Keratinocyte (primary cell): Measurements from ENCODE around the gene GPBP1. TPM values are rescaled to one million over a fixed set of nuclear protein-coding genes. Genes with fewer than 3 reads are reported as not detected.

ENCODE experiments used
- DNase-seq: peaks from one replicate; pipeline ENCODE4 v3.0.0-alpha.2; 2011; ENCODE audit warnings: low read depth, missing footprints, low spot score
- FAIRE-seq: peaks from 2 replicates; lab custom pipeline; 2011; peaks lifted over from hg19 to GRCh38; lab: Jason Lieb, UNC
- H2AFZ ChIP-seq: 2 replicates; pipeline ENCODE4 v1.6.0; 2012; ENCODE audit warnings: low read length, control low read depth, inconsistent platforms; ENCODE audit not compliant: control insufficient read depth
- H3K27ac ChIP-seq: 2 replicates; pipeline ENCODE4 v1.5.1; 2011; ENCODE audit warnings: low read length; ENCODE audit not compliant: control insufficient read depth, insufficient read depth
- H3K27me3 ChIP-seq: 3 replicates; pipeline ENCODE4 v1.6.0; 2011; ENCODE audit warnings: low read length; ENCODE audit not compliant: control insufficient read depth, insufficient read depth; ENCODE audit errors: extremely low read depth
- H3K36me3 ChIP-seq, 2 experiments: 2 replicates in 1 of 2; 3 replicates in 1 of 2; pipeline ENCODE4 v1.5.1; 2011; ENCODE audit warnings: low read length in 2 of 2, mild to moderate bottlenecking in 1 of 2; ENCODE audit not compliant: control insufficient read depth in 2 of 2, insufficient read depth in 2 of 2; ENCODE audit errors: extremely low read depth in 1 of 2
- H3K4me1 ChIP-seq: 3 replicates; pipeline ENCODE4 v1.5.1; 2011; ENCODE audit warnings: low read length; ENCODE audit not compliant: control insufficient read depth, insufficient read depth; ENCODE audit errors: extremely low read depth
- H3K4me2 ChIP-seq: 3 replicates; pipeline ENCODE4 v1.6.0; 2011; ENCODE audit warnings: low read depth, low read length; ENCODE audit not compliant: control insufficient read depth, insufficient read depth; ENCODE audit errors: extremely low read depth
- H3K4me3 ChIP-seq, 3 experiments: fragments of 200-600 bp in 1 of 3; sonication (generic) in 1 of 3; 2 replicates in 2 of 3; 3 replicates in 1 of 3; pipeline ENCODE4 v1.5.1; 2011 to 2016; ENCODE audit warnings: low read length in 3 of 3, mild to moderate bottlenecking in 3 of 3, control low read depth in 2 of 3, inconsistent platforms in 1 of 3, low read depth in 1 of 3, mixed read lengths in 1 of 3, mixed run types in 1 of 3, moderate library complexity in 1 of 3; ENCODE audit not compliant: control insufficient read depth in 2 of 3, insufficient read depth in 2 of 3; ENCODE audit errors: extremely low read depth in 1 of 3
- H3K79me2 ChIP-seq: 2 replicates; pipeline ENCODE4 v1.6.0; 2012; ENCODE audit warnings: low read length; ENCODE audit not compliant: control insufficient read depth, insufficient read depth
- H3K9ac ChIP-seq: 3 replicates; pipeline ENCODE4 v1.6.0; 2011; ENCODE audit warnings: low read length; ENCODE audit not compliant: control insufficient read depth, insufficient read depth; ENCODE audit errors: extremely low read depth
- H3K9me1 ChIP-seq: 3 replicates; pipeline ENCODE4 v1.6.0; 2011; ENCODE audit warnings: low read length; ENCODE audit not compliant: control insufficient read depth, insufficient read depth; ENCODE audit errors: extremely low read depth
- H3K9me3 ChIP-seq: 2 replicates; pipeline ENCODE4 v1.5.1; 2012; ENCODE audit warnings: low read depth, low read length; ENCODE audit not compliant: control insufficient read depth
- H4K20me1 ChIP-seq: 3 replicates; pipeline ENCODE4 v1.6.0; 2011; ENCODE audit warnings: low read length; ENCODE audit not compliant: control insufficient read depth, insufficient read depth; ENCODE audit errors: extremely low read depth
- EZH2 ChIP-seq: IDR thresholded peaks from one replicate; pipeline ENCODE4 v1.6.1; 2012; ENCODE audit warnings: inconsistent platforms, mild to moderate bottlenecking, low read length, moderate library complexity
- dilution Hi-C: fragments of 300-500 bp; cut with MboI; formaldehyde crosslinking; loops from one replicate; pipeline ENCODE4 v1.7.0; 2020; ENCODE audit warnings: low sequenced_read_pairs; ENCODE audit not compliant: extremely low pct_ligation_motif_present
- polyA plus RNA-seq, 5 experiments: library from polyadenylated mRNA; depleted of rRNA in 3 of 5; stranded (reverse) in 3 of 5; stranded (forward) in 1 of 5; unstranded in 1 of 5; fragments of >200 nt; gene quantifications; 1 replicate in 1 of 5; 2 replicates in 3 of 5; 3 replicates in 1 of 5; pipeline versions ENCODE4 v1.2.1 to v1.2.3, GENCODE V29; 2011 to 2012; ENCODE audit warnings: missing spikeins in 2 of 5, low read depth in 1 of 5, low replicate concordance in 1 of 5
- small RNA-seq, 3 experiments: library from RNA; depleted of rRNA; stranded (forward); fragments of <200 nt; gene quantifications; one replicate each; pipeline ENCODE3, GENCODE V24; 2012; ENCODE audit warnings: low read depth in 3 of 3, low replicate concordance in 1 of 3; ENCODE audit not compliant: insufficient read length in 3 of 3
- TF ChIP-seq, protein P1 (sequence below), 3 experiments: IDR thresholded peaks in 1 of 3; conservative IDR thresholded peaks in 1 of 3; optimal IDR thresholded peaks in 1 of 3; 2 replicates in 2 of 3; 3 replicates in 1 of 3; pipeline versions ENCODE3 to v1.5.1; 2011; ENCODE audit warnings: low read length in 3 of 3, mild to moderate bottlenecking in 3 of 3, moderate library complexity in 2 of 3, control low read depth in 1 of 3, inconsistent platforms in 1 of 3; ENCODE audit not compliant: insufficient read depth in 2 of 3; ENCODE audit errors: extremely low read depth in 1 of 3

GPBP1 gene
- polyA plus RNA-seq, 1 donor (not counting 4 experiments of a cell fraction or from before 2014, with no cell fraction given) = 44.1 TPM

DNA sequence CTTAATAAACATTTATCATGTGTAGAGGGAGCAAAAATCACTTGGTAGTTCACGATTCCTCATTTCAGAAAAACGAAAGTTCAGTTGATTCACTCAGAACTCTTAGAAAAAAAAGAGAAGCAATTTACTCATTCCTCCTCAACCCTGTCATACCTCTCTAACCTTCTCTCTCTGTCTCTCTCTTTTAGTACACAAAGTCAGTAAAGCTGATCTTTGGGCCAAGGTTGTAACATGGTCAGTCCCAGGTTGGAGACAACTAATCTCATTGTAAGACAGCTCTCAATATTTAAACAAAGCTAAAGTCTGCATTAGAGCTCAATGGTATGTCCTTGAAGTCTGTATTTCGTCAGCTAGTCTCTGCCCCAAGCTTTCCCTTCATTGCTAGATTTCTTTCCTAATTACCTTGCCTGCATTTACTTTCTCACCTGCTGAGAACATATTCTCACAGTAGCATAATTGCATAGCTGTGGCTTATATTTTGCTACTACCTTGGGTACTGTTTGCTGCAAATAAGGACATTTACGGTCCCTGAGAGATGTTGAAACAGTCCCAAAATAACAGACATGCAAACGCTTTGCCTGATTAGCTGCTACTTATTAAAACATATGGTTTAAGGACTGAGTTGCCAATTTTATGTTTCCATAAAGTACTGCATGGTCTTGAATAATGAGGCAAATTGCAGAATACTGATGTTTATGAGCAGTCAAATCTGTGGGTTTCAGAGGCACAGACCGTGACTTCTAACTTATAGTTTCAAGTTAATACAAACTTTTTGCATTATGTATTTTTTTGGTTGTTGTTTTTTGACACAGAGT, 138.3 kb downstream of the GPBP1 start:
- TF ChIP-seq, protein P1, sequence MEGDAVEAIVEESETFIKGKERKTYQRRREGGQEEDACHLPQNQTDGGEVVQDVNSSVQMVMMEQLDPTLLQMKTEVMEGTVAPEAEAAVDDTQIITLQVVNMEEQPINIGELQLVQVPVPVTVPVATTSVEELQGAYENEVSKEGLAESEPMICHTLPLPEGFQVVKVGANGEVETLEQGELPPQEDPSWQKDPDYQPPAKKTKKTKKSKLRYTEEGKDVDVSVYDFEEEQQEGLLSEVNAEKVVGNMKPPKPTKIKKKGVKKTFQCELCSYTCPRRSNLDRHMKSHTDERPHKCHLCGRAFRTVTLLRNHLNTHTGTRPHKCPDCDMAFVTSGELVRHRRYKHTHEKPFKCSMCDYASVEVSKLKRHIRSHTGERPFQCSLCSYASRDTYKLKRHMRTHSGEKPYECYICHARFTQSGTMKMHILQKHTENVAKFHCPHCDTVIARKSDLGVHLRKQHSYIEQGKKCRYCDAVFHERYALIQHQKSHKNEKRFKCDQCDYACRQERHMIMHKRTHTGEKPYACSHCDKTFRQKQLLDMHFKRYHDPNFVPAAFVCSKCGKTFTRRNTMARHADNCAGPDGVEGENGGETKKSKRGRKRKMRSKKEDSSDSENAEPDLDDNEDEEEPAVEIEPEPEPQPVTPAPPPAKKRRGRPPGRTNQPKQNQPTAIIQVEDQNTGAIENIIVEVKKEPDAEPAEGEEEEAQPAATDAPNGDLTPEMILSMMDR (optimal IDR thresholded peaks at IDR 0.05 in 1 of 3, IDR thresholded peaks at IDR 0.05 in 1 of 3, conservative IDR thresholded peaks at IDR 0.05 in 1 of 3; ENCODE audit: extremely low read depth in 1 of 3, insufficient read depth in 2 of 3, low read length in 3 of 3) = no peak
- no peak for TF ChIP-seq EZH2
- DNase-seq (no peak), FAIRE-seq (no peak)
- Histone ChIP-seq H3K9me1 (no peaks in the 10 kb centered on the region), H3K27me3 (no peaks in the 10 kb centered on the region), H3K79me2 (no peaks in the 10 kb centered on the region), H4K20me1 (no peaks in the 10 kb centered on the region), H3K9ac (no peak overlapping the region), H2AFZ (no peak overlapping the region), H3K27ac (no peak overlapping the region), H3K4me1 (no peaks in the 10 kb centered on the region), H3K9me3 (peaks cover 2% of the 10 kb centered on the region), H3K4me3 (no peak overlapping the region), H3K4me2 (no peak overlapping the region), H3K36me3 (no peaks in the 10 kb centered on the region)
- dilution Hi-C loops = no loop called here

DNA sequence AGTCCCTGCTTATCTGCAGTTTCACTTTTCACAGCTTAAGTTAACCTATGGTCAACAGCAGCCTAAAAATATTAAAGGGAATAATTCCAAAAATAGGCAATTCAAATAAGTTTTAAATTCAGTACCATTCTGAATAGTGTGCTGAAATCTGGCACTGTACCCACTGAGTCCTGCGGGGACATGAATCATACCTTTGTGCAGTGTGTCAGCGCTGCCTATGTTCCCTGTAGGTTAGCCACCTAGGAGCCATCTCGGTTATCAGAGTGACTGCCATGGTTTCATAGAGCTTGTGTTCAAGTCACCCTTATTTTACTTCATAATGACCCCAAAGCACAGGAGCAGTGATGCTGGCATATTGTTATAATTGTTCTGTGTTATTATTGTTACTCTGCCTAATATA, 139.9 kb downstream of the GPBP1 start:
- no peak overlapping the region for H2AFZ ChIP-seq
- no peaks in the 10 kb centered on the region for H3K79me2 ChIP-seq
- H3K9me3 ChIP-seq = peaks cover 2% of the 10 kb centered on the region
- H3K27me3 ChIP-seq = peaks cover 2% of the 10 kb centered on the region
- DNase-seq (no peak), FAIRE-seq (peak; percentile 64)
- no peak overlapping the region for H3K4me2 ChIP-seq
- TF ChIP-seq, protein P1 (optimal IDR thresholded peaks at IDR 0.05 in 1 of 3, IDR thresholded peaks at IDR 0.05 in 1 of 3, conservative IDR thresholded peaks at IDR 0.05 in 1 of 3; ENCODE audit: extremely low read depth in 1 of 3, insufficient read depth in 2 of 3, low read length in 3 of 3) = no peak
- no peak for TF ChIP-seq EZH2
- H3K9me1 ChIP-seq = no peaks in the 10 kb centered on the region
- dilution Hi-C loops = no loop called here
- H3K27ac ChIP-seq = no peak overlapping the region
- H3K9ac ChIP-seq = no peak overlapping the region
- H3K36me3 ChIP-seq = no peaks in the 10 kb centered on the region
- no peak overlapping the region for H3K4me3 ChIP-seq
- H3K4me1 ChIP-seq = no peaks in the 10 kb centered on the region
- no peaks in the 10 kb centered on the region for H4K20me1 ChIP-seq

Small RNA genes lying within 50 kb of the gene (small RNA-seq; reads per million reads assigned to genes)
- gene RF00019 = 0 reads per million in 3 experiments

Other genes with a start within 250 kb of the GPBP1 start
- gene MIER3, start 221.9 kb upstream of the GPBP1 start, polyA plus RNA-seq = 10.2 to 13.3 TPM (median 11.1 TPM) in 3 replicates